HG03457 (cell line): ENCODE data around the gene RNF187.
"Not testable (repeated sequence)": the region's sequence is repeated elsewhere in the genome, so short reads cannot be mapped to it uniquely, and the experiment has no call there.

ENCODE experiments used
- ATAC-seq: cut with Tn5 transposase; IDR thresholded peaks from one replicate; pipeline ENCODE4 v1.9.1; 2021; ENCODE audit warnings: moderate number of reproducible peaks; ENCODE audit not compliant: unreplicated experiment

RNF187 gene

GRCh38 chr1:228486596-228487335 is 416 bp upstream of the RNF187 start:
- ATAC-seq, result peak; percentile 42

GRCh38 chr1:228488125-228488817 is 1.1 kb downstream of the RNF187 start:
- no peak for ATAC-seq

- no peak for ATAC-seq
Observed at GRCh38 chr1:228488818-228489674, 1.9 kb downstream of the RNF187 start.

GRCh38 chr1:228490120-228491078 is 3.2 kb downstream of the RNF187 start:
- ATAC-seq, result no peak

GRCh38 chr1:228493141-228494043 is 6.2 kb downstream of the RNF187 start:
- no peak for ATAC-seq

- no peak for ATAC-seq
Observed at GRCh38 chr1:228494044-228494353, 6.8 kb downstream of the RNF187 start.

- no peak for ATAC-seq
Observed at GRCh38 chr1:228494391-228494790, 7.2 kb downstream of the RNF187 start.

- ATAC-seq, result no peak
Observed at GRCh38 chr1:228494970-228495853, 8.0 kb downstream of the RNF187 start.

GRCh38 chr1:228496084-228496483 is 8.9 kb downstream of the RNF187 start:
- ATAC-seq, result no peak

- no peak for ATAC-seq
Observed at GRCh38 chr1:228496494-228496893, 9.3 kb downstream of the RNF187 start.

GRCh38 chr1:228497206-228497605 is 10.0 kb downstream of the RNF187 start:
- no peak for ATAC-seq

GRCh38 chr1:228497817-228498216 is 10.6 kb downstream of the RNF187 start:
- ATAC-seq, result no peak

- ATAC-seq, result no peak
Observed at GRCh38 chr1:228500143-228500734, 13.1 kb downstream of the RNF187 start.

GRCh38 chr1:228500901-228501871 is 14.0 kb downstream of the RNF187 start:
- peak; percentile 80 for ATAC-seq

GRCh38 chr1:228502522-228502921 is 15.3 kb downstream of the RNF187 start:
- no peak for ATAC-seq

GRCh38 chr1:228505944-228506343 is 18.8 kb downstream of the RNF187 start:
- ATAC-seq, result not testable (repeated sequence)
